ENCODE data around the gene PDE6A.

PDE6A gene

DNA sequence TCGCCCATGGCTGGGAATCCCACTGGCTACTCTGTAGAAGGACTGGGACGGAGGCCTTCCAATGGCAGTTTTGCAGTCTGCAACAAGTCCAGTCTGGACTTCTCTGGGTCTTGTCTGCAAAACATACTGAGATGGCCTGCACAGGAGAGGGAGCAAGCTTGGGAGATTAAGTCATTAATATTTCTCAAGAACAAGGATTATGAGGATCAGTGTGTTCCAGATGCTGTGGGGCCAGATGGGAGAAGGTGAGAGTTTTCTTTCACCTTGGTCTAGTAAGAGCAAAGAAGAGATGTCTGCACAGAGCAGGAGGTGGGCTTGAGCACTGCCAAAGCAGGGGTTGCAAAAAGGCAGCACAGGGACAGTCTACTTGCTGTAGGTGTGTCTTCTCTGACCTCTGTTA lies at the start of gene PDE6A:
PDE6A (minus strand) TSS at position 128 of the 400 bp plus-strand sequence; CDS start at position 8, 120 bp downstream.
- DNase-seq, result no peak

DNA sequence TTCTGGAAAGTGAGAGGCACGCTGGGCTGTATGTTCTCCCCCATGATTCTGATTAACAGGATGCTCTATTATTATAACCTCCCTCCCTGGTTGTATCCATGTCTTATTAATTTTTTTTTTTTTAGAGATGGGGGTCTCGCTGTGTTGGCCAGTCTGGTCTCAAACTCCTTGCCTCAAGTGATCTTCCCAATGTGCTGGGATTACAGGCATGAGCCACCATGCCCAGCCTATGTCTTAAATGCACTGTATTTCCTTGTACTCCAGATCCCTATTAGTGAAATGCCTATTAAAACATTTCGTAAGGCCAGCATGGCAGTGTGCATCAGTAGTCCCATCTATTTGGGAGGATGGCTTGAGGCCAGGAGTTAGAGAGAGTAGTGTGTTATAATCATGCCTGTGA lies 48.9 kb upstream of the PDE6A start:
- no peak for DNase-seq

GRCh38 chr5:149990518-149991376 lies 46.2 kb upstream of the PDE6A start:
- peak; percentile 55 for DNase-seq

GRCh38 chr5:149988126-149988525 lies 43.5 kb upstream of the PDE6A start:
- DNase-seq, result no peak

- DNase-seq, result no peak
These were observed 37.9 kb upstream of the PDE6A start for GRCh38 chr5:149982505-149982904.

DNA sequence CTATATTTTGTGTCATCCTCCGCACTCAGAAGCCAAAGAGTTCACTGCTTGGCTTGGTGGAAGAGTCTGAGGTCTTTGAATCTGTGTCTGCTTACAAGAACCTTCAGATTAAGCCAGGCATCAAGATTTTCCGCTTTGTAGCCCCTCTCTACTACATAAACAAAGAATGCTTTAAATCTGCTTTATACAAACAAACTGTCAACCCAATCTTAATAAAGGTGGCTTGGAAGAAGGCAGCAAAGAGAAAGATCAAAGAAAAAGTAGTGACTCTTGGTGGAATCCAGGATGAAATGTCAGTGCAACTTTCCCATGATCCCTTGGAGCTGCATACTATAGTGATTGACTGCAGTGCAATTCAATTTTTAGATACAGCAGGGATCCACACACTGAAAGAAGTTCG lies 36.6 kb upstream of the PDE6A start:
- no peak for DNase-seq

- no peak for DNase-seq
These were observed 35.3 kb upstream of the PDE6A start for GRCh38 chr5:149979896-149980295.

DNA sequence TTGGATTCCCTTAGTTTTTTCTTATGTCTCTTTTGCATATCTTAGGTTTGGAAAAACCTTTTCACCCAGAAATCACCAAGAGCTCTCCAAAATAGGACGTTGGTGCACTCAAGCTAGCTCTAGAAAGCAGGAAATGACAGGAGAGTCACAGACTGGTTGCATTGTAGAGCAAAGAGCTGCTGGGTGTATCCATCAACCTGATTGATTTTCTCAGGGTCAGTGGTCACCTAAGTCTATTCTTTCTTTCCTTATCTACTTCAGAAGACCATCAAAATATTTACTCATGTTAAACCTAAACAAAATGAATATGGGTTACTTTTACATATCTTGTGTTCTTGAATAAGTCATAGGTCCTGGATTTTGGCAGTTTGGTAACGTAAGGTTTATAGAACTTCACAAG lies 30.8 kb upstream of the PDE6A start:
- no peak for DNase-seq

DNA sequence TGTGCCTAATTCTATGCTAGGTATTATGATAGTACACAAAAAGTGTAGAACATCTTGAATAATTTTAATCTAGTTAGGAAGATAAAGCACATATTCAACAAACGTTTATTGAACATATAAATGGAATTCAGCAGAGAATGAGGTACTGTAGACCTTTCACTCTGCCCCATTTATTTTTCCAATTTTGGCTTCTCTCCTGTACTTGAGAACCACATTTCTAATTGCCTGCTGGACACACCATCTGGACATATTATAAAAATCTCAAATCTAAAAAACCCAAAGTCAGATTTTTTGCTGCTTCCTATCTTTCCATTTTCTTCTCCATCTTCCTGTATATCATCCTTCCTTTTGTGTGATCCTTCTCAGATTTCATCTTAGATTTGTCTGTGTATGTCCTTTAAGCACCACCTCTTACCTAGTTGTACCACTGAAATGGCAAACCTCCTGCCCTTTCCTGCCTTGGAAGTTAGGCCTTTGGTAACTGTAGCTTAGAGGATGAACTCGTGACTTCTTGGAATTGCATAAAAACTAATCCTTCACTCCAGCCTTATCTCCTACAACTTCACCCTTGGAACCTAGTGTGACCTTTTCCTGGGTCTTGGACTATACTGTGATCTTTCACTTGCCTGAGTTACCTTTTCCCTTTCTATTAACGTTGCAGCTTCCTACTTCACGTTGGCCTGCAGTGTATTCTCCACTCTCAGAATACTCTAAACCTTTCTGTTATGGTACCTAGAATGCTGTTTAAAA lies 24.8 kb upstream of the PDE6A start:
- DNase-seq, result no peak

- DNase-seq, result no peak
These were observed 22.4 kb upstream of the PDE6A start for GRCh38 chr5:149966946-149967345.

DNA sequence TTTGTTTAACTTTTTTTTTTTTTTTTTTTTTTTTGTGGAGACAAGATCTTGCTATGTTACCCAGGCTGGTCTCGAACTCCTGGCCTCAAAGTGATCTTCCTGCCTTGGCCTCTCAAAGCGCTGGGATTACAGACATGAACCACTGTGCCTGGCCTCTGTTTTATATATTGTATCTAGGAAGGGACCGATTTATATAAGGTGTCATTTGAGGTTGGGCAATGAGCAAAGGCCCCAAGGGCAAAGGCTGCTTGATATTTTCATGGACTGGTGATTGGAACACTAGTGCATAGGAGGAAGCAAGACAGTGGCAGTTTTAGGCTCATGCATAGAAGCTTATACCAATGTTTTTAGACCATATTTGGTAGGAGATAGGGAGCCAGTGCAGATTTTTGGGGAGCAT lies 19.1 kb upstream of the PDE6A start:
- DNase-seq, result no peak

GRCh38 chr5:149962601-149963300 lies 18.2 kb upstream of the PDE6A start:
- no peak for DNase-seq

GRCh38 chr5:149961957-149962409 lies 17.4 kb upstream of the PDE6A start:
- DNase-seq, result no peak

GRCh38 chr5:149961186-149961685 lies 16.6 kb upstream of the PDE6A start:
- DNase-seq, result no peak

DNA sequence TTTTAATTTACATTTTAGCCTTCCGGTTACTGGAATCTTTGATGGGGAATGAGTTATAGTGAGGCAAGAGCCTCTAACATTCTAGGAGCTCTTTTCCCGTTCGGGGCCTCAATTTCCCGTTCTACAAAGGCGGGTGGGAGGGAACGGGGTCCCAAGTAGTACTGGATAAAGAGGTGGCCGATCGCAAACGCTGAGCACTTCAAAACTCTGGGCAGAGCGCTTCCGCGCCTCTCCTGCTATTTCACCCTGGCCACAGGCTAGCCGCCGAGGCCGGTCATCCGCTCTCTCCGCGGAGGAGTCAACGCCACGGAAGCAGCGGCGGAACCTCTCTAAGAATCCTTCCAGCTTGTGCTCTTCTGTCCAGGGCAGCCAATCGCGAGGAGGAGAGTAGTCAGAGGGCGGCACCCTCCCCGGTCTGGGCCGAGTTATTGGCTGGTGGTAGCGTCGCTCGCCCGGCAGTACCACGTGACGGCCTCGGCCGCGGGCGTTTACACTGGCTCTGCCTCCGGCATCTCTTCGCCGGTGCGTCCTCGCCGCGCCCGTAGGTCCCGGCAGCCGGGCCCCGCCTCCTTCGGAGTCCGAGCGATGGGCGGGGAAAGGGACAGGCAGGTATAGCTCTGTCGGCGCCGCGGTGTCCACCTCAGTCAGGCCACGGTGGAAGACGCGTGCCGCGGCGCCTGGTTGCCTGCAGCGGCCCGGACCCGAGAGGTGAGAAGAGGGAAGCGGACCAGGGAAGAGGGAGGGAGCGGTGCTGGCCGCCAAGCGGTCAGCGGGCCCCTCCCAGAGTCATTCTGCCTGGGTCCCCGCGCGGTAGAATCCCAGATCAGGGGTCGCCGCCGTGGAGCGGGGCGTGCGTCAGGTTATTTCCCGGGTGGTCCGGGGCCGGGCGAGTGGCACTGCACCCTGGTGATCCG lies 15.9 kb upstream of the PDE6A start, which contains the start of gene SLC26A2:
SLC26A2 (plus strand) TSS at position 487 of the 914 bp plus-strand sequence. CDS start 16,895 bp downstream, outside the sequence.
- DNase-seq, result peak; percentile 89

DNA sequence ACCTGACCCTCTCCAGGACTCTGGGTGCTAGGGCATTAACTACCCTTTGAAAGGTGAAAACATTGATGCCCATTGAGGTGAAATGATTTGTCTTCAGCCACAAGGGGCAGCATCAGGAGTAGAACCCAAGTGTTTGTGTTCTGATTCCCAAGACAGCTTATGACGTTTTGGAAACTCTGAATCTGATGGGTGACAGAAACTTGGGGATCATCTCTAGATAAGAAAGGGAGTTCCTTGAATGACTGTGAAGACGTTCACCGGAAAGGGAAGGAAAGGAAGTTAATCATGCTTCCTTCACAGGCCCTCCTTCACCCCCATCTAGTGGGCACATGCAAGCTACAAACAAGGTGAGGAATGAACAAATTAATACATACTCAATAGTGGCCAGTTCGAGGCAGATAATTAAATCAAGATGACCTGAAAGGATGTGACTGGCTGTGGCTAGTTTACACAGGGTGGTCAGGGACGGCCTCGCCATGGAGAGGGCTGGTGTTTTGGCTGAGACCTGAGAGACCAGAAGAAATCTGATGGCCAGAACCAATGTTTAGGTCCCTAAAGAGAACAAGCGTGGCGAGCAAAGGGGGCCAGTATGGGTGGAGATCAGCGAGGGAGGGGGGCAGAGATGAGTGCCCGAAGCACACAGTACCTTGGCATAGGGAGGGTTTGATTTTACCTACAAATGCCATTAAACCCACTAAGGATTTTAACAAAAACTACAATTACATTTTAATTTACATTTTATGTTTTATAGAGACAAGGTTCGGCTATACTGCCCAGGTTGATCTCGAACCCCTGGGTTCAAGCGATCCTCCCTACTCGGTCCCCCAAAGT lies 15.0 kb upstream of the PDE6A start:
- peak; percentile 27 for DNase-seq

GRCh38 chr5:149957855-149958254 lies 13.3 kb upstream of the PDE6A start:
- no peak for DNase-seq

- no peak for DNase-seq
These were observed 12.1 kb upstream of the PDE6A start for GRCh38 chr5:149956685-149957084.

DNA sequence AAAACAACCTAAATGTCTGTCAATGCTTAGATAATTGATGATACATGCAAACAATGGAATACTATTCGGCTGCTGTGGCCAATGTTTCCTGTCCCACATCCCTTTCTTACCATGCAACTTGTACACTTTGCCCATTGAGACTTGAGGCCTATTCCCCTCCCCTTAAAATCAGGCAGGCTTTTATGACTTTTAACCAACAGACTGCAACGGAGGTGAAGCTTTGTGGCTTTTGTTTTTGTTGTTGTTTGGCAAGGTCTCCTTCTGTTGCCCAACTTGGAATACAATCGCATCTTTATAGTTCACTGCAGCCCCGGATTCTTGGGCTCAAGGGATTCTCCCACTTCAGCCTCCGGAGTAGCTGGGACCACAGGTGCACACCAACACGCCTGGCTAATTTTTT lies 10.2 kb upstream of the PDE6A start:
- DNase-seq, result no peak

DNA sequence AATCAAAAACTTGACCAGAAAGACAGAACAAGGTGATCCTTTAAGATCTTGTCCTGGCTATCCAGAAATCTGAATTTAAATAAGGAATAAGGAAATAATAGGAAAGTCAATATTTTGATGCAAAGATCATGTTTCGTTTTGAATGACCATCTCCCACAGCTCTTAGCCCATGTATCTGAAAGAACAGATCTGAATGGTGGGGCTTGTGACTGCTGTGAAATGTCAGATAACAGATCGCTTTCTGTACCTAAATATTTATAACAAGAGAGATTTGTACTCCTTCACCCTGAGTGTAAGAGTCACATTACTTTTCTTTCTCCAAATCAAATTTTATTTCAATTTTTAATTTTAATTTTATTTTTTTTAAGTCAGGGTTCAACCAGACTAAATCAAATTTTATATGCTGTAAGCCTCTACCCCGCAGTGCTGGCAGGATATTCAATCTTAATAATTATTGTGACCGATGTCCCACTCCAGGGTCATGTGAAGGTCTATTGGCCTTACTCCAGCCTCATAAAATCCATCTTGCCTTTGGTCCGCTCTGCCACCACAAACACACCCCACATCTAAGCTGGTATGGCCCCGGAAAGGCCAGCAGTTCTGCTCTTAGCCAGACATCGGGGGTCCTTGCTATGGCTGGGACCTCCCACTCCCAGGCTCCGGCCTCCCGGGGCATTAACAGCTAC lies 9.0 kb upstream of the PDE6A start:
- no peak for DNase-seq

All from activated CD4-positive, alpha-beta T cell treated with anti-CD3 and anti-CD28 coated beads for 1 hour (primary cell).